Measurements from ENCODE around the gene RBM10. TPM values are rescaled to one million over a fixed set of nuclear protein-coding genes. Genes with fewer than 3 reads are reported as not detected.

The RBM10 gene
- total RNA-seq, 4 donors from 2014 or later, result 15.8 to 22.9 (median 19.6) TPM

DNA sequence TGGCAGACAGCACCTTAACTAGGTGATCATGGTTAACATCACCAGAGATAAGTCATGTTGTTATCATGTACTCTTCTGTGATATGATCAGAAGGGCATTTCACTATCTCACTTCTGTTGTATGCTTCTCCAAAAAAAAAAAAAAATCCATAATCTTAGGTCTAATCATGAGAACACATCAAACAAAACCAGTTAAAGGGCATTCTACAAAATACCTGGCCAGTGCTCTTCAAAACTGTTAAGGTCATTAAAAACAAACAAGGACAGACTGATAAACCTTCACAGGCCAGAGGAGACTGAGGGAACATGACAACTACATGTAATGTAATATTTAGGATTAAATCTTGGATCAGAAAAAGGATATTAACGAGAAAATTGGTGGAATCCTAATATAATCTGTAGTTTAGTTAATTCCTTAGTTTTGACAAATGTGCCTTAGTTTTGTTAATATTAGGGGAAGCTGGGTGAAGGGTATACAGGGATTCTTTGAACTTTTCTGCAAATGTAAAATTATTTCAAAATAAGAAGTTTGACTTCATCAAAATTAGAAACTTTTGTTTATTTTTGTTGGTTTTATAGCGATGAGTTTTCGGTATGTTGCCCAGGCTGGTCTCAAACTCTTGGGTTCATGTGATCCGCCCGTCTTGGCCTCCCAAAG, 18.0 kb downstream of the RBM10 start:
- TF ChIP-seq, protein P1, sequence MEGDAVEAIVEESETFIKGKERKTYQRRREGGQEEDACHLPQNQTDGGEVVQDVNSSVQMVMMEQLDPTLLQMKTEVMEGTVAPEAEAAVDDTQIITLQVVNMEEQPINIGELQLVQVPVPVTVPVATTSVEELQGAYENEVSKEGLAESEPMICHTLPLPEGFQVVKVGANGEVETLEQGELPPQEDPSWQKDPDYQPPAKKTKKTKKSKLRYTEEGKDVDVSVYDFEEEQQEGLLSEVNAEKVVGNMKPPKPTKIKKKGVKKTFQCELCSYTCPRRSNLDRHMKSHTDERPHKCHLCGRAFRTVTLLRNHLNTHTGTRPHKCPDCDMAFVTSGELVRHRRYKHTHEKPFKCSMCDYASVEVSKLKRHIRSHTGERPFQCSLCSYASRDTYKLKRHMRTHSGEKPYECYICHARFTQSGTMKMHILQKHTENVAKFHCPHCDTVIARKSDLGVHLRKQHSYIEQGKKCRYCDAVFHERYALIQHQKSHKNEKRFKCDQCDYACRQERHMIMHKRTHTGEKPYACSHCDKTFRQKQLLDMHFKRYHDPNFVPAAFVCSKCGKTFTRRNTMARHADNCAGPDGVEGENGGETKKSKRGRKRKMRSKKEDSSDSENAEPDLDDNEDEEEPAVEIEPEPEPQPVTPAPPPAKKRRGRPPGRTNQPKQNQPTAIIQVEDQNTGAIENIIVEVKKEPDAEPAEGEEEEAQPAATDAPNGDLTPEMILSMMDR (IDR thresholded peaks at IDR 0.05; ENCODE audit: low read depth), result no peak

DNA sequence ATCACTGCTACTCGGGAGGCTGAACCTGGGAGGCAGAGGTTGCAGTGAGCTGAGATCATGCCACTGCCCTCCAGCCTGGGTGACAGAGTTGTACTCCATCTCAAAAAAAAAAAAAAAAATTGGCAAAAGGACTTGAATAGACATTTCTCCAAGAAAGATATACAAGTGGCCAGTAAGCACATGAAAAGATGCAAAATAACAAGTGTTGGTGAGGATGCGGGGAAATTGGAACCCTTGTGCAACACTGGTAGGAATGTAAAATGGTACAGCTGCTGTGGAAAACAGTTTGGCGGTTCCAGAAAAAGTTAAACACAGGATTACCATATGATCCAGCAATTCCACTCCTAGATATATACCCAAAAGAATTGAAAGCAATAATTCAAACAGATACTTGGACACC, 19.4 kb downstream of the RBM10 start:
- TF ChIP-seq, protein P1 (IDR thresholded peaks at IDR 0.05; ENCODE audit: low read depth), result no peak

DNA sequence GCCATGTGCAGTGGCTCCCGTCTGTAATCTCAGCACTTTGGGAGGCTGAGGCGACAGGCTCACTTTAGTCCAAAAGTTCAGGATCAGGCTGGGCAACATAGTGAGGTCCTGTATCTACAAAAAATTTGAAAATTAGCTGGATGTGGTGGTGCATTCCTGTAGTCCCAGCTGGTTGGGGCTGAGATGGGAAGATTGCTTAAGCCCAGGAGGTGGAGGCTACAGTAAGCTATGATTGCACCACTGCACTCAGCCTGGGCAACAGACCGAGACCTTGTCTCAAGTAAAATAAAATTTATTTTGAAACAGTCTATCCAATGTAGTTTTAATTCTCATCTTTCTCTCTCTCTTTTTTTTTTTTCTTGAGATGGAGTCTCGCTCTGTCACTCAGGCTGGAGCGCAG, 21.1 kb downstream of the RBM10 start:
- TF ChIP-seq, protein P1 (IDR thresholded peaks at IDR 0.05; ENCODE audit: low read depth), result no peak

DNA sequence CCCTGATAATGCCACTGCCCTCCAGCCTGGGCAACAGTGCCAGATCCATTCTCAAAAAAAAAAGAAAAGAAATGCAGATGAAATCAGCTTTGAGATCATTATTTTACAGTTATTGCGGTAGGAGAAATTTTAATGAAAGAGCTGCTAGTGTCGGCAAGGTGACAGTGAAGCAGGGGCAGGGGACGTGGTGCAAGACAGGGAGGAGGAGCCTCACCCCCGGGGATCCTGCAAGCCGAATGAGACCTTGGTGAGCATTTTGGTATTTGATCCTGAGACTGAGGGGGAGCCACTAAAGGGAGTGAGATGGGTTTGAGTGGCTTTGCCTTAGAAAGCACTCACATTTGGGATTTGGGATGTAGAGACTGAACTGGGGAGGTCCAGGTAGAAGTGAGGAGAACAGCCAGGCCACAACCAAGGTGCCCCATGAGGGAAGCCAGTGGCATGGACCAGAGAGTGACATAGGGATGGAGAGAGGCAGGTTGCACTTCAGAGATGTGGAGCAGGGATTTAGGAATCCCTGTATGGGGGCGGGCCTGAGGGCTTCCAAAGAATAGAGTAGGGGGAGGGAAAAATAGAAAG, 23.6 kb downstream of the RBM10 start:
- TF ChIP-seq, protein P1 (IDR thresholded peaks at IDR 0.05; ENCODE audit: low read depth), result no peak

DNA sequence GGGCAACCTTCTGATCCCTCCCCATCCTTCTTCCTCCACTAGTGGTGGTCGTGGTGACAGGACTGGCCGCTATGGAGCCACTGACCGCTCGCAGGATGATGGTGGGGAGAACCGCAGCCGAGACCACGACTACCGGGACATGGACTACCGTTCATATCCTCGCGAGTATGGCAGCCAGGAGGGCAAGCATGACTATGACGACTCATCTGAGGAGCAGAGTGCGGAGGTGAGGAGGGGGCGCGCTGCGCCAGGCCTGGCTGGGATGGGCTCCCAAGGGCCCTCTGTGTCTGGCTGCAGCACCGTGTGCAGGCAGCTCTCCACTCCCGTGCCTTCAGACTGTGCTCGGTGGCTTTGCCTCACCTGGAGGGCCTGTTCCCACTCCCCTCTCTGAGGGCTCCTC, 24.3 kb downstream of the RBM10 start:
- TF ChIP-seq, protein P1 (IDR thresholded peaks at IDR 0.05; ENCODE audit: low read depth), result no peak

DNA sequence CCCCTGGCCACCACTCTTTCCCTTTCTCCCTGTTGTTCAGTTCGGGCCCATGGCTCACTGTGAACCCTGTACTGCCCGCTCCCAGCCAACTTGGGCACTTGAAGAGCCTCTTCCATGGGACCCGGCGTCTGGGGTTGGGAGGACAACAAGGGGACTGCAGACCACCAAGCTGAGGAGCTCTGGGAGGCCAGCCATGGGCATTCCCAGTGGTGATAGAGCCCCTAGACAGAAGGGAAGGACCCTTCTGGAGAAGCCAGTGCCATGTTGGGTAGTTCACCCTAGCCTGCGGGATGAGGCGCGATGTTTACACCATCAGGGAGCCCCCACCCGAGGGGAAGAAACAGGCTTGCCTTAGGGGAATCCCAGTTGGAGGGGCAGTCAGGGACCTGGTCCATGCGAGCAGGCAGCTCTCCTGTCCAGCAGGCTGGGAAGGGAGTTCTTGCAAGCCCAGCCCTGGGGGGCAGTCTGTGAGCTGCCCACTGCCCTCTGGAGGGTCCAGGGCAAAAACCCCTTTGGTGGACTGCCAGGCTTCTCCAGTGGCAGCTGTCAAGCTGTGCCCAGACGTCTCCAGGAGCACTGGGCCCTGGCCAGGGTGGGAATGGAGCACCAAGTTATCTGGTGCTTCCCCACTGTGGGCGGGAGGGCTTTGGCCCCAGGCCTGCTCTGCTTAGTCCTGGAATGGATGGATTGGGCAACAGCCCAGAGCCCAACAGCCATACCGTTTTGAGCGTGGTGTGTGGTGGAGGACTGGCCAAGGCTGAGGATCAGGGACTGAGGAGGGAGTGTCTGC, 24.9 kb downstream of the RBM10 start:
- TF ChIP-seq, protein P1 (IDR thresholded peaks at IDR 0.05; ENCODE audit: low read depth), result no peak

All from subcutaneous adipose tissue (tissue), 4 donors.